ENCODE measurements around the gene SPNS2.

SPNS2 gene

GRCh38 chr17:4503283-4504025, 4.8 kb downstream of the SPNS2 start:
- DNase-seq (ENCODE audit: low spot score): no peak

DNA sequence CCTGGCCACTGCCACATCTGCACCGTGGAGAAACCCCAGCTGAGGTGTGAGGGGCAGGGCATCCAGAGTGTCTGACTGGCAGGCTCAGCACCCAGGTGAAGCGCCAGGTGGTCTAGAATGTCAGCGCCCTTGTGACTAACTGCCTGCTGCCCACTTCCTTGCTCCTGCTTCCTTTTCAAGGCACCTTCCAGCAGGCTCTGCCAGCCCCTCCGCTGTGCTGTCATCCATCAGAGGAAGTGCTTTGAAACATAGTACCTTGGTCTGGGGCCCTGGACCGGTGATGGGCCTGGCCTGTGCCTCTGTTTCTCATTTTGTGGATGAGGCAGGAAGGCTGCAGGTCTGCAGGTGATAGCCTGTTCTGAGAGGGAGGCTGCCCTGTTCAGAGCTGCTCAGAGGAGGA, 5.5 kb downstream of the SPNS2 start:
- DNase-seq (ENCODE audit: low spot score): peak; percentile 8

GRCh38 chr17:4505187-4505586, 6.5 kb downstream of the SPNS2 start:
- no peak for DNase-seq (ENCODE audit: low spot score)

DNA sequence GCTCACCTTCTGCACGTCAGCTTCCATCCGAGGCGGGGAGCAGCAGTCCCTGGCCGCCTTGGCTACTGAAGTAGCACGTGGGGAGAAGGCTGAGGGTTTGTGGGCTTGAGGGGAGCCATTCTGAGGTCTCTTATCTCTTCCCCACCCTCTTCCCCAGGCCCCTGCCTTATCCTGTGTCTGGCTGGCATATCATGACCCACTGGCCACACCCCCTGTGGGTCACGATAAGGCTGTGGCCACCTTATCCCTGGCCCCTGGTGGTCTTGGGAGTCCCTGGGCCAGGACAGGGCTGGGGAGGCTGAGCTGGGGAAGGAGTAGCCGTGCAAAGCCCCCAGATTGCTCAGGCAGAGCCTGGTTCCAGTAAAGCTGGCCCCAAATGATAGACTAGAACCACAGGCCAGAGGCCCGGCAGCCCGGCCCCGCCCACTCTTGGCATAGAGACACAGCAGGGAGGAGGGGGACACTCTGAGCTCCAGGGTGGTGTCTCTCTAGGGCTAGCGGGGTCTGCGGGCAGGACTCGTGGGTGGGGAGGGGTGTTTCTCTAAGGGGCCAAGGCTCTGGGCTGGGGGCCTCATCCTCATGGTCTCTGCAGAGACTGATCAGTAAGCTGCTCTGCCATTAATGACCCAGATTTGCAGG, 7.6 kb downstream of the SPNS2 start:
- DNase-seq (ENCODE audit: low spot score): no peak

DNA sequence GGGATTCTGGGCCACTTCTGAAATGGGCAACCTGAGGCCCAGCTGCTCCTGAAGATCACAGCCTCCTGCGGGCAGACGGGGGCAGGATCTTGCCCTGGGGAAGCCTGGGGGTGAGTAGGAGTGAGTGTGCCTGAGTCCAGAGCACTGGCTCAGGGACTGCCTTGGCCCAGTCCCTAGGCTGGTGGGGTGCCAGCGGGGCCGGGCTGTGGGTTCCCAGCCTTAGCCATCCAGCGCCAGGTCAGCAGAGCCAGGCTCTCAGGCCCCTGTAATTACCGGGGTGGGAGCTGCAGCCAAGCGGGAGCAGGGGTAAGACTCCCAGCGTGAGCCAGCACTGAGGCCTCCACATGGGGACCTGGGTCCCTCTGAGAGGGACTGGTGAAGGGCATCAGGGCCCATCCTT, 8.2 kb downstream of the SPNS2 start:
- DNase-seq (ENCODE audit: low spot score): no peak

DNA sequence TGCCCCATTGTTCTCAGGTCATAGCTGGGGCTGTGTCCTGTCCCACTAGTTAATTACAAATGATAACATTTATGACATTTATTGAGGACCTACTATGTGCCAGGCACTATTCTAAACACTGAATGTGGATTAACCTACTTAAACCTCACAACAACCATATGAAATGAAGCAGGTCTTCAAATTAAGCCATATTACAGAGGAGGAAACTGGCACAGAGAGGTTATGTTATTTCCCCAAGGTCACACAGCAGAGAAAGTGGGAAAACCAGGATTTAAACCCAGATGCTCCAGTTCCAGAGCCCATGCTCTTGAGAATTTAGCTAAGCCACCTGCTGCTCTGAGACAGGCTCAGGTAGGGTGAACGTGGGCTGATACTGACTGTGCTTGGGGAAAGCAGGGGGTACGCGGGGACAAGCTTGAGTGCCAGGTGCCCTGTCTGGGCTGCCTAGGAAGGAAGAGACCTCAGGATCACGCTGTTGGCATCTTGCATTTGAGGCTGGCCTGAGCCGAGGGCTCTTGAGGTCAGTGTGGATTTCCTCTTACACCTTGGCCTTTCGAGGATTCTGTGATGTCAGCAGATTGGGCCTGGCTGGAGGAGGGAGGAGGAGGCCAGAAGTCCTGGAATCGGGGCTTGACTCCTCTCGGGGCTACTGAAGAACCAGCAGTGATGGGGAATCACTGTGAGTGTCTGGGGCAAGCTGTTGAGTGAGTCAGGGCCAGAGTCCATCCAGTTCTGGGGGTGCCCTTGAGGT, 8.9 kb downstream of the SPNS2 start:
- DNase-seq (ENCODE audit: low spot score): no peak

DNA sequence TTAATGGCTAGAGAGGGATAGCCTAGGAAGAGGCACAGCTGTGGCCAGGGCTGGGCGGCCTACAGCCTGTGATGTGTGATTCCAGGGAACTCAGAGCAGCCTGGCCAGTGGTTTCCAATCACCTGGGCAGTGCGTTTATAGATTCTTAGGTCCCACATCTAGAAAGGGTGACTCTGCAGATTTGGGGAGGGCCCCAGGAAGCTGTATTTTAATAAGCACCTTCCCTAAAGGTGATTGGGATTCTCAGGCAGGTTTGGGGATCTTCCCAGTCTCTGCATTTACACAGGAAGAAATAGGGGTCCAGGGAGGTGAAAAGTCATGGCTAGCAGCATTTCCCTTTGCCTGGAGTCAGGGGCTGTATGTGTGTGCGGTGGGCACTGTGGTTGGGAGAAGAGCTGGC, 9.5 kb downstream of the SPNS2 start:
- no peak for DNase-seq (ENCODE audit: low spot score)

DNA sequence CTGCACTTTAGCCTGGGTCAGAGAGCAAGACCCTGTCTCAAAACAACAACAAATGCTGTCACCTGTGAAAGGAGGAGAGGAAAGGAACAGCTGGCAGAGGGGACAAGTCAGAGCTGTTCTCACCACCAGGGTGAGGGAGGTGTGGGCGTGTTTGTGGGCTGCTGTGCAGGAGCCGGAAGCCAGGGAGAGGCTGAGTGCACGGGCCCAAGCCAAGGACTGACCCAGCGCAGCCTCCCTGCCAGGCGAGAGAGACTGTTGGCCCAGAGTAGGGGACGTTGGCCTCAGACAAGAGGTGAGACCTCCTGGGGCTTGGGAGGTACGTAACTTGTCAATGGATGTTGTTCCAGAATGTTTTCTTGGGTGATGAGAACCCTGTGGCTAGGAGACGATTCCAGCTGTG, 10.7 kb downstream of the SPNS2 start:
- no peak for DNase-seq (ENCODE audit: low spot score)

- no peak for DNase-seq (ENCODE audit: low spot score)
Measured at GRCh38 chr17:4509923-4510617, 11.4 kb downstream of the SPNS2 start.

DNA sequence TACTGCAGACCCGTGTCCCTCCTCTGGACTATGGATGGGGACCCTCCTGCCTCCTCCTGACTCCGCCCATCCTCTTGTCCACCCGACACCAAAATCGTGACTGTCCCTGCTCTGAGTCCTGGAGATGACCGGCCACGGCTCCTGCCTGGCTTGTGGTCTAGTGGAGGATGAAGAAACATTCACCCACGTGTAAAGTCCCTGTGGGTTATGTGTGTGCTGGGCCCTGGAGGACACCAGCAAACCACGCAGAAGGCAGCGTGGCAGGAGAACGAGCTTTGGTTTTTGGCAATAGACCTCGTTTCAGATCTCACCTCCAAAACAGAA, 11.9 kb downstream of the SPNS2 start:
- no peak for DNase-seq (ENCODE audit: low spot score)

GRCh38 chr17:4511199-4511932, 12.7 kb downstream of the SPNS2 start:
- DNase-seq (ENCODE audit: low spot score): no peak

- no peak for DNase-seq (ENCODE audit: low spot score)
Measured at GRCh38 chr17:4512156-4513112, 13.8 kb downstream of the SPNS2 start.

- DNase-seq (ENCODE audit: low spot score): no peak
Measured at GRCh38 chr17:4513113-4514032, 14.7 kb downstream of the SPNS2 start.

GRCh38 chr17:4514206-4514605, 15.5 kb downstream of the SPNS2 start:
- DNase-seq (ENCODE audit: low spot score): no peak

DNA sequence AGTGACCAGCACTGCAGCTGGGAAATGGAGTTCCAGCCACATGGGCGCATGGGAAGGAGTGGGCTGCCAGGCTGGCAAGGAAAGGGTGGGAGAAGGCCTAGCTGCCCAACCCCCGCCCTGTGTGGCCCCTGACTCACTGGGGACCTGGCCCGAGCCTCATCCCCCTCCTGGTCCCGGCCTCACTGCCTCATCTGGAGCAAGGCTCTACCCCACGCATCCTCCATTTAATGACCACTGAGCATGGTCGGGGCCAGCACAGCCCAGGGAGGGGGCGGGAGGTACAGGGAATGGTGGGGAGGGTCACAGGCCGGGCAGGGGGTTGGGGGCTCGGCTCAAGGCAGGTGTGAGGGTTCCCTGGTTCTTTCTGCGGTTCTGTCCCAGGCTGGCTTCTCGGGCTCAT, 16.1 kb downstream of the SPNS2 start:
- DNase-seq (ENCODE audit: low spot score): no peak

GRCh38 chr17:4515501-4515900, 16.8 kb downstream of the SPNS2 start:
- DNase-seq (ENCODE audit: low spot score): no peak

DNA sequence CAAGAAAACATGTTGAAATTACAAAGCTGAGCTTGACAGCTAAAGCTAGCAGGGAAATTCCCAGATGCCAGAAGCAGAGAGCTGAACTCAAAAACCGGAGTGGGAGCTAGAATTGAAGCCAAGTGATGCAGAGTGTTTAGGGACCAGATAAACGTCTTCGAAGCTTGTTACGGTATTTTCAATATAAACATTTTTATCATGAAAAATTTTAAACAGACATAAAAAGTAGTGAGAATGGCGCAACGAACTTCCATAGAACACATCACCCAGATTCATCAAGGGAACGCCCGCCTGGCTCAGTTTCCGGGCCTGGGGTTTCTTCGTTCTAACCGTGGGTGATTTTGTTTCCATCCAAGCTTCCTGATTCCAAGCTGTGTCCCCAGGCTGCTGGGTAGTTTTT, 18.1 kb downstream of the SPNS2 start:
- no peak for DNase-seq (ENCODE audit: low spot score)

DNA sequence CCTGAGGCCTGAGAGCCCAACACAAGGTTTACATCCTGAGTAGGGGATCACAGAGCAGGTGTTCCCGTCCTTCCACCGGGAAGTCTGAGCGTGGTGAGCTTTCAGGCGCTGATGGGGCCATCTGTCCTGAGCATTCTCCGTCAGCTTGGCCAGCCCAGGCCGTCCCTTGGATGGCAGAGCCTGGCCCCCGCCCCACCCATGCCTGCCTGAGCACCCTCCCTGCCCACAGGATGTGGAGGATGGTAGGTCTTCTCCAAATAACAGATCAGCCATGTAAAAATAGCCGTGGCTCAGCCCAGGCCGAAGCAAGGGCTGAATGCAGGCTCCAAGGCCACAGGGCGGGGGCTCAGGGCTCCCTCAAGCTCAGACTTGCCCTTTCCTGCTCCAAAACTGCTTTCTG, 20.2 kb downstream of the SPNS2 start:
- no peak for DNase-seq (ENCODE audit: low spot score)

DNA sequence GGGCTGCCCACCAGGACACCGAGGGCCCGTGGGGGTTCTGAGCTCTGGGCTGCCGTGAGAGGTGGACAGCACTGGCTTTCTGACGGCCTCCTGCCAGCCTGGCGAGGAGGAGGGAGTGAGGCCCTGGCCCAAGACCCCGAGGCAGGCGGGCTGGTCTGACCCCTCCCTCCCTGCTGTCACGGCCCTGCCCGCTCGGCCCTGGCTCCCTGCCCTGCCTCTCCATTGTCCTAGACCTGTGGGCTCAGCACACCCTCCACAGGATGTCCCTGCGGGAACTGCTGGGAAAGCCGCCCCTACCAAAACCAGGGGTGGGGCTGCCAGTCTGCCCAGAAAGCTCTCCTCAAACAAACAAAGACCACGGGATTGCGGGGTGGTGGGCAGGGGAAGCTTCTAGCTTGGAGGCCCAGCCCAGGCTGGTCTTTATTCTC, 20.7 kb downstream of the SPNS2 start:
- no peak for DNase-seq (ENCODE audit: low spot score)
